ENCODE measurements around the gene NEK11.

- TF ChIP-seq ELF4 (IDR thresholded peaks at IDR 0.05) (no peak), TARDBP (IDR thresholded peaks at IDR 0.05) (no peak), SUZ12 (IDR thresholded peaks at IDR 0.05) (no peak), ZNF384 (IDR thresholded peaks at IDR 0.05) (no peak), L3MBTL2 (conservative IDR thresholded peaks at IDR 0.05) (no peak), PKNOX1 (IDR thresholded peaks at IDR 0.05) (no peak), NFRKB (IDR thresholded peaks at IDR 0.05) (no peak)
These were observed 7.7 kb upstream of the NEK11 start for GRCh38 chr3:131018970-131019369.

Data from HEK293T (cell line).